Fibroblast of villous mesenchyme (primary cell): Measurements from ENCODE around the gene AFF3. TPM values are rescaled to one million over a fixed set of nuclear protein-coding genes. Genes with fewer than 3 reads are reported as not detected.

Experiments used
- DNase-seq: peaks from one replicate; pipeline ENCODE4 v3.0.0-alpha.2; 2010; ENCODE audit warnings: low read depth
- H3K4me3 ChIP-seq: 2 replicates; pipeline ENCODE4 v1.5.1; 2011; ENCODE audit warnings: low read depth, mild to moderate bottlenecking, low read length
- CTCF ChIP-seq: IDR thresholded peaks from 2 replicates; pipeline ENCODE4 v1.5.1; 2012; ENCODE audit warnings: low read depth, mild to moderate bottlenecking, low read length; ENCODE audit not compliant: insufficient read depth
- total RNA-seq: library from RNA; depleted of rRNA; stranded (reverse); fragments of >200 nt; gene quantifications from 2 replicates; pipeline ENCODE4 v1.2.3, GENCODE V29; 2012

Gene AFF3
- total RNA-seq, 1 donor = 19.4 TPM

DNA sequence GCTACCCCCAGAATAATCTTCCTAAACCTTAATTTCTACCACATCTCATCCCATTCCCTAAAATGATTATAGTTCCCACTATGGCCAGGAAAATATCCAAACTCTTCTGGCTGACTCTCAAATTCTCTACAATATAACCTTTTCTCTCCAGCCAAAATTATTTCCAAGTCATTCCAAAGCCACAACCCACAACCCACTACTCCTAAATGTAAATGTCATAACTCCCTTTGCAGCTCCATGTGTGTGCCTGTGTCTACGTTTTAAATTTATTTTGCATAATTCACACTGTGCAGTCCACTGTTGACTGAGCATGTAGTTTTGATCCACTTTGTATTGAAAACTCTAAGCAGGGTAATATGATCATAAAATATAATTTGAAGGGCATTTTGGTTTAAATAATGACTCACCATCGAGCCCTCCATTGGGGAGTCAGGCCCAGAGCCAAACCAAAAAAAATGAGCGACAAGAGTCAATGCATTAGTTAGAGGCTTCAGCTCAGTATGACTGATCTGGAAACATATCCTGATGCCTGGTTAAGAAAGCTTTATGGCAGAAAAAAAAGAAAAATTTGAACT is 171.0 kb downstream of the AFF3 start:
- no peak overlapping the region for H3K4me3 ChIP-seq
- no peak for DNase-seq
- no peak for TF ChIP-seq CTCF

DNA sequence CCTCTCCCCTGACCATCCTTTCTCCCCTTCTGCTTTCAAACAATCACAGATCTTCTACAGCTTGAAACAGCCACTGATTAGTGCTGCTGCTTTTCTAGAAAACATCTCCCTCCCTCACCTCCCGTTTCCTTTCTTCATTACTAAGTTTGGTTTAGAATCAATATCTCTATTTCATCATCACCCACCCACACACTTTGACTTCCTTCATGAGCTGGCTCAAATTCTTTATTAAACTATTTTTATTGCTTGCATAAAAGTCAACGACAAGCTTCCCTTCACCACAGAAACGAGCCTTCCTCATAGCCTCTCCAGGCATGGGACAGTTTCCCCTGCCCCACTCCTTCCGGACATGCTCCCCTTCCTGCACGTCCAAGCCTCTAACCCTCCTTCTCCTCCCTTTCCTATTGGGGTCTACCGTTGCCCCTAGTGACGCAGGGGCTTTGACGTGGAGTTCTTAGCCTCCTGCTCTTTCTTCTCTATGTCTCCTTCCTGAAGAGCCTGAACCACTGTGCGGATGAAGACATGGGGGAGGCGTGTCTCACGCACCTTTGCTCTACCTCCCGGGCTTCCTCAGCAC is 172.0 kb downstream of the AFF3 start:
- TF ChIP-seq CTCF = no peak

DNA sequence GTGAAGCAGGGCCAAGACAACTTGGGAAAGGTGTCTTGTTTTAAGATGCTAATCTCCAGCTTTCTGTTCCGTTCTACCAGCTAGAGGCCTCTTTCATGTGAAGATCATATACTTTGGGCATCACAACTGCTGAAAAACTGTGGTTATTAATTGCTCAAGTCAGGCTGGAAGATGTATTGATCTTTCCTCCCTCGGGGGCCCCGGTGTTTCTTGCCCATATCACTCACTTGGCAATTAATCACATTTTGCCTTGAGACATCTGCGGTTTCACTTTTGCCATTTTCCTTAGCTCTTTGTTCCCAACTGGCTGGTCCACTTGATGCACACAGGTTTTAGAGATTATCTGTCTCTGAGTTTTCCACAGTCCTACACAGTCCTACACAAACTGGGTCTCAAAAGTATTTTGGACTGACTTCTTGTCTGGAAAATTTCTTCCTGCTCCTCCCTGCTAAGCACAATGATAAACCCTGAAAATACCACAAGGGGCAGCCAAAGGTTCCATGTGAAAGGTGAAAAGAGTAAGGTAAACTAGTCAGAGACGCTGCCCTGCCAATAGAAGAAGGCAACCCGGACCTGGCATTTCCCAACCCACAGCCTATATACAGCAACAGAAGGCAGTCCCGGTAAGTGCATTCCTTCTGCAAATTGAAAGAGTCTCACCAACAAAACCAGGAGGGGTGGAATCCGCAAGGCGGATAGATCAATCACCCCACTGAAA is 181.0 kb downstream of the AFF3 start:
- no peak overlapping the region for H3K4me3 ChIP-seq
- TF ChIP-seq CTCF = no peak
- no peak for DNase-seq

More for the DNA sequence above, 172.0 kb downstream of the AFF3 start:
- peak; percentile 12 for DNase-seq
- H3K4me3 ChIP-seq = no peak overlapping the region

- DNase-seq = no peak
- no peak for TF ChIP-seq CTCF
- no peak overlapping the region for H3K4me3 ChIP-seq
Measured at GRCh38 chr2:99960790-99961189, 181.6 kb downstream of the AFF3 start.

DNA sequence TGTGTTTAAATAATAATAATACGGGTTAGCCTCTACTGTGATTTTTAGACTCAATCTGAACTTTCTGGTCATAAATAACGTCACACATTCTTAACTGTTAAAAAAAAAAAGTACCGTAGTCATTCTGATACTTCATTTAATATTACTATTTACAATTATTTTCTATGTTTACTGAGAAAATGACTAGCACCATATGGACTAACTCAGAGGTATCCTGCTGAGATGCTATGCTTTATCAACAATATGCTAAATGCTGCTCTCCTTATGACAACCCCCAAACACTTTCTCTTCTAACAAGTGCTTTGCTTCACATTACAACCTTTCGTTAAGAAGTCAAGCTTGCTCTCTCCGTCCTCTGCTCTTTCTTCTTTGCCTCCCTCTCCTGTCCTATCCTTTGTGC is 182.1 kb downstream of the AFF3 start:
- TF ChIP-seq CTCF = no peak
- DNase-seq = no peak
- no peak overlapping the region for H3K4me3 ChIP-seq

GRCh38 chr2:99959261-99960014 is 183.0 kb downstream of the AFF3 start:
- H3K4me3 ChIP-seq = no peak overlapping the region
- TF ChIP-seq CTCF = no peak
- no peak for DNase-seq
